ENCODE results near the gene ENAM. TPM values are rescaled to one million over a fixed set of nuclear protein-coding genes. Genes with fewer than 3 reads are reported as not detected.

Gene ENAM
- total RNA-seq, 1 donor from 2014 or later: not detected

DNA sequence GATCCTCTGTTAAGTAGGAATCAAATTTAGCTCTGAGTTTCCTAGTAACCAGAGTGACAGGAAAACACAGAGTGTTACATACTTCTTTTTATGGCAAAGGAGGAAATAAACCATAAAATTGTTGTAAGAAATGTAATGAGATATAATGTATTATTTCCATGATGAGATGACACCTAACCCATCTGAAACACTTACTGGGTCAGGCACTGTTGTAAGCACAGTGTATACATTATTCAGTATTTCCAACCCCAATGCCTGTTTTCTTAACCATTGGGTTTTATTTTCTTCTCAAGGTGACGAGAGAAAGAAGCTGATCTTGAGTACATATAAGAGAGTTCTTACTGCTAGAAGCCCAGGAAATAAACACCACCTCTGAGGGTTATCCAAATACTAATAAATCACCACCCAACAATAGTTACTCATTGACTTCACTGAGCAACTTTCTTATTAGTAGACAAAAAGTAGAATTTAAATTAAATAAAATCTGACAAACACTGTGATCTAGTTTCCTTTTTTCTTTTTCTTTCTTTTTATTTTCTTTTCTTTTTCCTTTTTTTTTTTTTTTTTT lies 4.2 kb upstream of the ENAM start:
- Mint-ChIP-seq H3K9me3 (no peaks in the 10 kb centered on the region), H3K4me3 (no peak overlapping the region), H3K36me3 (no peaks in the 10 kb centered on the region), H3K4me1 (no peaks in the 10 kb centered on the region), H3K27me3 (ENCODE audit: insufficient read depth, low read depth) (no peaks in the 10 kb centered on the region), H3K27ac (no peak overlapping the region)
- Histone ChIP-seq H3F3A (ENCODE audit: low read depth) (peaks cover 36% of the 10 kb centered on the region), H3K27me3 (no peaks in the 10 kb centered on the region), H3K9ac (no peak overlapping the region), H2AFZ (replicated peaks) (no peak overlapping the region), H3K9me3 (ENCODE audit: low read depth) (no peaks in the 10 kb centered on the region), H3K4me3 (no peak overlapping the region), H3K36me3 (no peaks in the 10 kb centered on the region), H3K79me2 (ENCODE audit: low read depth) (no peaks in the 10 kb centered on the region), H3K4me2 (no peak overlapping the region), H3K27ac (no peak overlapping the region), H3K4me1 (no peaks in the 10 kb centered on the region), H4K20me1 (ENCODE audit: low read depth) (no peaks in the 10 kb centered on the region)
- no peak for TF ChIP-seq EZH2 (IDR thresholded peaks at IDR 0.05)
- no peak for TF ChIP-seq EZH2phosphoT487 (IDR thresholded peaks at IDR 0.05)
- TF ChIP-seq, protein P1, sequence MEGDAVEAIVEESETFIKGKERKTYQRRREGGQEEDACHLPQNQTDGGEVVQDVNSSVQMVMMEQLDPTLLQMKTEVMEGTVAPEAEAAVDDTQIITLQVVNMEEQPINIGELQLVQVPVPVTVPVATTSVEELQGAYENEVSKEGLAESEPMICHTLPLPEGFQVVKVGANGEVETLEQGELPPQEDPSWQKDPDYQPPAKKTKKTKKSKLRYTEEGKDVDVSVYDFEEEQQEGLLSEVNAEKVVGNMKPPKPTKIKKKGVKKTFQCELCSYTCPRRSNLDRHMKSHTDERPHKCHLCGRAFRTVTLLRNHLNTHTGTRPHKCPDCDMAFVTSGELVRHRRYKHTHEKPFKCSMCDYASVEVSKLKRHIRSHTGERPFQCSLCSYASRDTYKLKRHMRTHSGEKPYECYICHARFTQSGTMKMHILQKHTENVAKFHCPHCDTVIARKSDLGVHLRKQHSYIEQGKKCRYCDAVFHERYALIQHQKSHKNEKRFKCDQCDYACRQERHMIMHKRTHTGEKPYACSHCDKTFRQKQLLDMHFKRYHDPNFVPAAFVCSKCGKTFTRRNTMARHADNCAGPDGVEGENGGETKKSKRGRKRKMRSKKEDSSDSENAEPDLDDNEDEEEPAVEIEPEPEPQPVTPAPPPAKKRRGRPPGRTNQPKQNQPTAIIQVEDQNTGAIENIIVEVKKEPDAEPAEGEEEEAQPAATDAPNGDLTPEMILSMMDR (IDR thresholded peaks at IDR 0.05): no peak
- DNase-seq (ENCODE audit: low spot score): no peak

DNA sequence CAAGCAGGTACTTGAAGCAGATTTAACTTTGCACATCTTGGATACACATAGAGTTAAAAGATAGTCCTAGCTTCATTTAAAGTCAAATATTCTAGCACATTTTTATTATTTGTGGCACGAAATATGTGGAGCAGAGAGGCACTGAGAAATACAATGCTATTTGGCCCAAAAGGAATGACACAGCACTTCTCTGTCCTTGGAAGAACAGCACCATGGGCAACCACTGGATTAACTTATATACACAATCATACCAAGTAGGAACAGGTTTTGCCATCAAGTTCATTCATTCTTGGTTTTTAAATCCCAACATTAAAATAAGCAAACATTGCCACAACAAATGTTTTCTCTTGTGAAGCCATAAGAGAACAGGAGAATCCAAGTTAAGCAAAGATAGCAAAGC lies 924 bp upstream of the ENAM start:
- Histone ChIP-seq H3K27me3 (no peaks in the 10 kb centered on the region), H2AFZ (replicated peaks) (no peak overlapping the region), H3K4me1 (no peaks in the 10 kb centered on the region), H3K9me3 (ENCODE audit: low read depth) (no peaks in the 10 kb centered on the region), H3K27ac (no peak overlapping the region), H3K4me2 (no peak overlapping the region), H3F3A (ENCODE audit: low read depth) (peaks cover 14% of the 10 kb centered on the region), H3K79me2 (ENCODE audit: low read depth) (no peaks in the 10 kb centered on the region), H4K20me1 (ENCODE audit: low read depth) (no peaks in the 10 kb centered on the region), H3K36me3 (no peaks in the 10 kb centered on the region), H3K4me3 (no peak overlapping the region), H3K9ac (no peak overlapping the region)
- Mint-ChIP-seq H3K4me3 (no peak overlapping the region), H3K36me3 (no peaks in the 10 kb centered on the region), H3K4me1 (peaks cover 2% of the 10 kb centered on the region), H3K9me3 (no peaks in the 10 kb centered on the region), H3K27ac (no peak overlapping the region), H3K27me3 (ENCODE audit: insufficient read depth, low read depth) (no peaks in the 10 kb centered on the region)
- TF ChIP-seq EZH2 (IDR thresholded peaks at IDR 0.05) (no peak), EZH2phosphoT487 (IDR thresholded peaks at IDR 0.05) (no peak)
- TF ChIP-seq, protein P1 (IDR thresholded peaks at IDR 0.05): no peak
- DNase-seq (ENCODE audit: low spot score): no peak

DNA sequence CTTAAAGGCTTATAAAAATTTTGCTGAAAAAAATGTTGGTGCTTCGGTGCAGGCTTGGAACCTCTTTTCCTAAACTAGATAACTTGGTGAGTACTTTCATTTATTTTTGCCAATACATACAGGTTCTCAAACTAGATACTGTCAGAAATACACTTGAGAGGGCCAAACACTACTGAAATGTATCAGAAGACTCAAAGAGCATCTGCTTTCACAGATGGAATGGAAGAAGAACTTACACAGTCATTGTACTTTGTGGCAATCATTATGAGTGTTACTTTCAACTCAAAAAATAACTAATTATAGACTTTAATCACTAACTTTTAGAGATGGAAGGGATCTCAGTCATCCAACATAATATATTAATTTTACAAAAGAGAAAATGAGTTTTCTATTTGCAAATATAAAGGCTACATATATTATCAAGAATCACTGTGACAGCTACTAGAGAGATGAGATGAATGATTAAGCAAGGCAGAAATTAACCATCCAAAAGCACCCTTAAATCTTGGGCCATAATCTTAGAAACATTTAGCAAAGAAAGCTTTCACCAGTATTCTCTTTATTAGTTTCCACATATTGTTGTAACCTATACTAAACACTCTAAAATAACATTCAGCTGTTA lies 1.0 kb downstream of the ENAM start:
- Histone ChIP-seq H3K36me3 (no peaks in the 10 kb centered on the region), H3K4me2 (no peak overlapping the region), H3K27me3 (no peaks in the 10 kb centered on the region), H3K9ac (no peak overlapping the region), H2AFZ (replicated peaks) (no peak overlapping the region), H3K4me3 (no peak overlapping the region), H3K9me3 (ENCODE audit: low read depth) (no peaks in the 10 kb centered on the region), H3K27ac (no peak overlapping the region), H3K4me1 (no peaks in the 10 kb centered on the region), H4K20me1 (ENCODE audit: low read depth) (no peaks in the 10 kb centered on the region), H3F3A (ENCODE audit: low read depth) (no peaks in the 10 kb centered on the region), H3K79me2 (ENCODE audit: low read depth) (no peaks in the 10 kb centered on the region)
- peaks cover 2% of the 10 kb centered on the region for H3K4me1 Mint-ChIP-seq
- TF ChIP-seq, protein P1 (IDR thresholded peaks at IDR 0.05): no peak
- TF ChIP-seq EZH2phosphoT487 (IDR thresholded peaks at IDR 0.05) (no peak), EZH2 (IDR thresholded peaks at IDR 0.05) (no peak)
- no peaks in the 10 kb centered on the region for H3K36me3 Mint-ChIP-seq
- no peak for DNase-seq (ENCODE audit: low spot score)
- no peak overlapping the region for H3K4me3 Mint-ChIP-seq
- H3K9me3 Mint-ChIP-seq: no peaks in the 10 kb centered on the region
- no peak overlapping the region for H3K27ac Mint-ChIP-seq
- H3K27me3 Mint-ChIP-seq (ENCODE audit: insufficient read depth, low read depth): no peaks in the 10 kb centered on the region

Measured in neural progenitor cell (in vitro differentiated cells).